ENCODE results near the gene RNF14.

GRCh38 chr5:141948812-141949211 lies 20.1 kb upstream of the RNF14 start:
- TF ChIP-seq YY1 (IDR thresholded peaks at IDR 0.05; ENCODE audit: low read depth, low read length) (no peak), MAX (IDR thresholded peaks at IDR 0.05) (no peak), BRCA1 (IDR thresholded peaks at IDR 0.05; ENCODE audit: low read depth, low read length) (no peak), ATF3 (IDR thresholded peaks at IDR 0.05; ENCODE audit: insufficient read depth, low read depth, low read length) (no peak), ATF2 (IDR thresholded peaks at IDR 0.05; ENCODE audit: low read length) (no peak), POLR2A (IDR thresholded peaks at IDR 0.05; ENCODE audit: control extremely low read depth in 1 of 2, low read depth in 2 of 2, low read length in 2 of 2) (no peak), RAD21 (IDR thresholded peaks at IDR 0.05 in 1 of 2, conservative IDR thresholded peaks at IDR 0.05 in 1 of 2; ENCODE audit: low read depth in 2 of 2, low read length in 2 of 2) (no peak), SP1 (IDR thresholded peaks at IDR 0.05; ENCODE audit: low read depth, low read length) (no peak), CHD7 (IDR thresholded peaks at IDR 0.05; ENCODE audit: insufficient replicate concordance, low read length) (no peak), CTCF (IDR thresholded peaks at IDR 0.05; ENCODE audit: control extremely low read depth in 1 of 3, insufficient read depth in 1 of 3, low read depth in 1 of 3, low read length in 3 of 3) (no peak), EZH2 (IDR thresholded peaks at IDR 0.05; ENCODE audit: low read depth, low read length, severe bottlenecking) (no peak), CBX8 (IDR thresholded peaks at IDR 0.05; ENCODE audit: borderline replicate concordance, low read depth, low read length) (no peak), POLR2AphosphoS5 (IDR thresholded peaks at IDR 0.05; ENCODE audit: low read depth, low read length) (no peak)

Data from H1 (cell line).